ENCODE measurements around the gene ACP1.

The ACP1 gene

GRCh38 chr2:236993-237539, 27.7 kb upstream of the ACP1 start:
- Histone ChIP-seq H3K27ac (ENCODE audit: low read length) (no peak overlapping the region), H3K79me2 (ENCODE audit: insufficient read depth, low read length) (no peaks in the 10 kb centered on the region), H3K4me3 (ENCODE audit: low read depth in 1 of 2, low read length in 2 of 2) (no peak overlapping the region), H3K4me2 (ENCODE audit: insufficient read depth, low read length) (no peak overlapping the region), H3K9ac (ENCODE audit: low read depth, low read length) (no peak overlapping the region), H3K27me3 (ENCODE audit: insufficient read depth, low read length, poor library complexity) (no peaks in the 10 kb centered on the region), H2AFZ (ENCODE audit: low read depth, low read length) (no peak overlapping the region), H3K9me3 (ENCODE audit: insufficient read depth, low read length, severe bottlenecking) (no peaks in the 10 kb centered on the region), H3K36me3 (ENCODE audit: insufficient read depth, low read length) (no peaks in the 10 kb centered on the region), H4K20me1 (ENCODE audit: insufficient read depth, low read length) (no peaks in the 10 kb centered on the region), H3K4me1 (ENCODE audit: insufficient read depth, low read length) (no peaks in the 10 kb centered on the region)
- ATAC-seq (ENCODE audit: insufficient read depth, low read depth) (no peak), DNase-seq (no peak)
- TF ChIP-seq CTCF (IDR thresholded peaks at IDR 0.05; ENCODE audit: borderline replicate concordance, extremely low read depth, low read length, poor library complexity, severe bottlenecking) (no peak), EZH2 (IDR thresholded peaks at IDR 0.05; ENCODE audit: borderline replicate concordance, low read depth, low read length, severe bottlenecking) (no peak)

- Histone ChIP-seq H3K4me3 (ENCODE audit: low read depth in 1 of 2, low read length in 2 of 2) (no peak overlapping the region), H3K36me3 (ENCODE audit: insufficient read depth, low read length) (peaks cover 6% of the 10 kb centered on the region; the same call in 1 of the 2 replicates)
Measured at GRCh38 chr2:237878-238277, 26.9 kb upstream of the ACP1 start.

GRCh38 chr2:238431-238830, 26.3 kb upstream of the ACP1 start:
- H3K9me3 ChIP-seq (ENCODE audit: insufficient read depth, low read length, severe bottlenecking), result peaks cover 8% of the 10 kb centered on the region
- H2AFZ ChIP-seq (ENCODE audit: low read depth, low read length), result no peak overlapping the region
- no peak overlapping the region for H3K4me2 ChIP-seq (ENCODE audit: insufficient read depth, low read length)
- no peak for TF ChIP-seq CTCF (IDR thresholded peaks at IDR 0.05; ENCODE audit: borderline replicate concordance, extremely low read depth, low read length, poor library complexity, severe bottlenecking)
- no peak for TF ChIP-seq EZH2 (IDR thresholded peaks at IDR 0.05; ENCODE audit: borderline replicate concordance, low read depth, low read length, severe bottlenecking)
- H3K4me1 ChIP-seq (ENCODE audit: insufficient read depth, low read length), result no peaks in the 10 kb centered on the region
- no peaks in the 10 kb centered on the region for H3K27me3 ChIP-seq (ENCODE audit: insufficient read depth, low read length, poor library complexity)
- no peak overlapping the region for H3K4me3 ChIP-seq (ENCODE audit: low read depth in 1 of 2, low read length in 2 of 2)
- H3K9ac ChIP-seq (ENCODE audit: low read depth, low read length), result no peak overlapping the region
- no peak for DNase-seq
- H3K36me3 ChIP-seq (ENCODE audit: insufficient read depth, low read length), result peaks cover 10% of the 10 kb centered on the region; the same call in 1 of the 2 replicates
- H3K79me2 ChIP-seq (ENCODE audit: insufficient read depth, low read length), result no peaks in the 10 kb centered on the region
- no peak for ATAC-seq (ENCODE audit: insufficient read depth, low read depth)
- no peak overlapping the region for H3K27ac ChIP-seq (ENCODE audit: low read length)
- H4K20me1 ChIP-seq (ENCODE audit: insufficient read depth, low read length), result no peaks in the 10 kb centered on the region

More at GRCh38 chr2:237878-238277, 26.9 kb upstream of the ACP1 start:
- no peaks in the 10 kb centered on the region for H3K27me3 ChIP-seq (ENCODE audit: insufficient read depth, low read length, poor library complexity)
- TF ChIP-seq EZH2 (IDR thresholded peaks at IDR 0.05; ENCODE audit: borderline replicate concordance, low read depth, low read length, severe bottlenecking) (no peak), CTCF (IDR thresholded peaks at IDR 0.05; ENCODE audit: borderline replicate concordance, extremely low read depth, low read length, poor library complexity, severe bottlenecking) (no peak)
- no peak overlapping the region for H3K27ac ChIP-seq (ENCODE audit: low read length)
- DNase-seq, result no peak
- H2AFZ ChIP-seq (ENCODE audit: low read depth, low read length), result no peak overlapping the region
- H3K4me1 ChIP-seq (ENCODE audit: insufficient read depth, low read length), result no peaks in the 10 kb centered on the region
- ATAC-seq (ENCODE audit: insufficient read depth, low read depth), result no peak
- no peak overlapping the region for H3K4me2 ChIP-seq (ENCODE audit: insufficient read depth, low read length)
- H4K20me1 ChIP-seq (ENCODE audit: insufficient read depth, low read length), result no peaks in the 10 kb centered on the region
- H3K79me2 ChIP-seq (ENCODE audit: insufficient read depth, low read length), result no peaks in the 10 kb centered on the region
- peaks cover 7% of the 10 kb centered on the region for H3K9me3 ChIP-seq (ENCODE audit: insufficient read depth, low read length, severe bottlenecking)
- H3K9ac ChIP-seq (ENCODE audit: low read depth, low read length), result no peak overlapping the region
